Measurements from ENCODE around the gene SMAD9.
"Not testable (repeated sequence)": the region's sequence is repeated elsewhere in the genome, so short reads cannot be mapped to it uniquely, and the experiment has no call there.

Gene SMAD9

DNA sequence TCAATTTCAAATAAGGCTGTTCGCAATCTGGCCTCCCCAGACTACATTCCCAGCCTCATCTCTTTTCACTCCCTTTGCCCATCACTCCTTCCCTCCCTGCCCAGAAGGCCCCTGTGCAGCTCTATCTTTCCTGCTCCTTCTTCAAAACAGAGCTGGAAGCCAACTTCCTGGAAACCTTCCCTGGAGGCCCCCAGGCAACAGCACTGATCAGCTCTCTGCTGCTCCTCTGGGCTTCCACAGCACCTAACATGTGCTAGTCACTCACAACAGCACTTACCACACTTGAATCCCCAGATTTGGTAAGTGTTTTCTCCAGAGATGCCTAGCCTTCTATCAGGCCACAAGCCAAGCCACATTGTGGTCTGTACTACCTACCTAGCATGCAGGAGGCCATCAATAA, 9.5 kb downstream of the SMAD9 start:
- no peak for DNase-seq (ENCODE audit: low spot score)

DNA sequence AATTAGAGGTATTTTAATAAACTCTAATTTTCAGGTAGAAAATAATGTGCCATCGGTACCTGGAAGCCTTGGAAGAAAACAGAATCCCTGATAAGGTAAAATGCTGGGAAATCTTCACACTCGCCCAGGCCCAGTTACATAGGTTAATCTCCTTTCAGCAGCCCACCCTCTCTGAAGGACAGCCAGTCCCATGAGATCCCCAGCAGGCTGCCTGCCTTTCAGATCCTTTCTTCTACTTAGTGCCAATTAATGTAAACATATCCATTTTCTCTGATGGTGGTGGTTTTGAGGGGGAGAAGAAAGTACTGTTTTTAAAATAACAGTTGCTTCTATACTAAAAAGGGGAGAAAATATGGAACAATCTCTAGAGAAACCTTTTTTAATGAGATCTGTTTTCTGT, 12.2 kb downstream of the SMAD9 start:
- no peak for DNase-seq (ENCODE audit: low spot score)

DNA sequence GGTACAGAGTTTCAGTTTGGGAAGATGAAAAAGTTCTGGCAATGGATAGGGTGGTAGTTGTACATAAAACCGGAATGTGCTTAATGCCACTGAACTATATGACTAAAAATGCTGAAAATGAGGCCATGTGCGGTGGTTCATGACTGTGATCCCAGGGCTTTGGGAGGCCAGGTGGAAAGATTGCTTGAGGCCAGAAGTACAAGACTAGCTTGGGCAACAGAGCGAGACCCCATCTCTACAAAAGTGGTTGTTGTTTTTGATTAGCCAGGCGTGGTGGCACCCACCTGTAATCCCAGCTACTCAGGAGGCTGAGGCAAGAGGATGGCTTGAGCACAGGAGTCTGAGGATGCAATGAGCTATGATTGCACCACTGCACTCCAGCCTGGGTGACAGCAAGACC, 12.8 kb downstream of the SMAD9 start:
- no peak for DNase-seq (ENCODE audit: low spot score)

DNA sequence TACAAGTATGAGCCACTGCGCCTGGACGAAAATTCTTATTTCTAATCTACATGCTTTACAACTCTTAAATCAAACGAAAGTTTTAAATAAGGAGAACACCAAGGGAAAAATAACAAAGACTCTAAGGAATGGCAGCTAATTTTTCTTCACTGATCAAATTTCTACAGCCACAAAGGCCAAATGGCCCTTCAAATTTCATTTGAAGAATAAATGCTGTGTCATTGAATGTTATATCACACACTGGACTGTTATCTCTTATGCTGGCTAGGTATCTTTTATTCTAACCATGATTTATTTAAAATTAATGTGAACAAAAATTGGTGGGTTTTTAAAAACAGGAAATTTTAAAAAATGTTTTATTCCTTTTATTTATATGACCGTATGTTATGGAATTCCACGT, 14.1 kb downstream of the SMAD9 start:
- no peak for DNase-seq (ENCODE audit: low spot score)

DNA sequence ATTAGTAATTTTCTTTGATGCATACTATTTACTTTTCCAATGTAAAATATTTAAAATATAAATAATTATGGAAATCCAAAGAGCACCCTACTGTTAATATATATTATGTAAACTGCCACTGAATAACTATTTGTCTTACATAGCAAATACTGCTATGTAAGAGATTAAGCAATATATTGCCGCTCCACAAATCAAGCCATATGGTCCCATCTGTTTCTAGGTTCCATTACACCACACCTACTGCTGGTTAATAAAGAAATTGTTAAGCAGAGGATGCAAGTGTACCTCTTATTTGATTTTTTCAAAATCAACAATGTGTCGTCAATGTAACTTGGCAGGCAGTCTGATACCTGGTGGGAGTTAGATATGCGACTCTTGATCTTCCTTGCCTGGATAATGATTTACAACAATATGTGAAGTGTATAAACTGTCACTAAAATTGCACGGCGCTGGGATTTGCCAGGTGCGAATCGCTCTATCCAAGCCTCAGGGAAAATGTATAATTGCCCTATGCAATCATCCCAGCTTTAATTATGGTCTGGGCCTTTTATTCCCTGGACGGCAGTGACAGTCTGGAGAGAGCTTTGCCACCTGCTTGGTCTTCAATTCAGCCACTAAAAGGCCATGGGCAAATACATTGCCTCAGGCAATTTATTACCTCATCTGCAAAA, 16.0 kb downstream of the SMAD9 start:
- no peak for DNase-seq (ENCODE audit: low spot score)

DNA sequence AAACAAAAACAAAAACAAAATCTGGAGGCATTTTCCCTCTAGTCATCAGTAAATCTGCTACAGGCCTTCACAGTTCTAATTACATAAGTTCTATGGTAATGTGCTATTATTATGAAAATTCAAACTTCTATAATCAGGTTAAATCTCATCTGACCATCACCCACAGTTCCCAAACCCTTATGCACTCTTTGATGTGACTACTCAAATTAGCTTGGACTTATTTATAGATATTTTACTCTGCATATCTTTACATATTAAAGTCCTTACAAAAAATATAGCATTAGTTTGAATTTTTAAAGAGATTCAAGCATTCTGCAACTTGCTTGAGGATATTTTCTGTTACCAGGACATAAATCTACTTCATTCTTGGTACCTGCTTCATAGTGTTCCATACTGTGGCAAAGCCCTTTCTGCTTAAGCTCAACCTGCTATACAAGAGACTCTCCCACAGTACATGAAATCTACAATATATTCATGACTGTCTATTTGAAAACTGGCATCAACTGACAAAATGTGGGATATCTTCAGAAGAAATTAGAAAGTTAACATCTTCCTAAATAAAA, 22.9 kb downstream of the SMAD9 start:
- DNase-seq (ENCODE audit: low spot score), result no peak

DNA sequence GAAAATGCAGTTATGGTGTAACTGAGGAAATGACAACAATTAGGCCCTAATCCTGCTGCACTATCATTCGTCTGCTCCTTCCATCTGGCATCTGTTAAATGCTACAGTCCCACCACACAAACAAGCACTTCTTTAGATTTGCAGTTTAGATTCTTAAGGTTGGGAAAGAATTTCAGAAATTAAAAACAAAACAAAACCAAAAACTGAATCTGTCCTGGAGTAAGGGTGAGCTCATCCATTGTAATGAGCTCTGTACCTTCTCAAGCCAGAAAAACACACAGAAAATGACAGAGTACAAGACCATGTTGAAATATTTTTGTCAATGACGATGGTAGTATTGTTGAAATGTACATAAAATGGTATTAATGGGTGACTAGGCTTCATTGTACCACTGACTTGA, 28.3 kb downstream of the SMAD9 start:
- DNase-seq (ENCODE audit: low spot score), result no peak

DNA sequence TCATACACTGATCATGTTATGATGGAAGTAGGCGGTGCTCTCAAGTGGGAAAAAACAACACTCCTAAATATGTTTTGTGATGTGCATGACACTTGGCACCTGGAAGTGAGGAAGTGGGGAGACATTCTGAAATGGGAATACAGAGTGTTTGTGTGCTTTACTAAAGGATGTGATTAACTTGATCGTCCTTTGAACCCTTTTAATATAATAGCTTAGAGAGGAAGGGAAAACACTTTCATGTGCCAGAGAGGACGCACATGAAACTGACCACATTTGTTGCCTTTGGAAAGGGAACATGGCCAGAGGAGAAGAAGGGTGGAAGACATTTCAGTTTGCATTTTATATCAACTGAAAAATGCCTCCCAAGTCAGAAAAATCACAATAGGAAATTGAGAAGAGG, 31.4 kb downstream of the SMAD9 start:
- no peak for DNase-seq (ENCODE audit: low spot score)

DNA sequence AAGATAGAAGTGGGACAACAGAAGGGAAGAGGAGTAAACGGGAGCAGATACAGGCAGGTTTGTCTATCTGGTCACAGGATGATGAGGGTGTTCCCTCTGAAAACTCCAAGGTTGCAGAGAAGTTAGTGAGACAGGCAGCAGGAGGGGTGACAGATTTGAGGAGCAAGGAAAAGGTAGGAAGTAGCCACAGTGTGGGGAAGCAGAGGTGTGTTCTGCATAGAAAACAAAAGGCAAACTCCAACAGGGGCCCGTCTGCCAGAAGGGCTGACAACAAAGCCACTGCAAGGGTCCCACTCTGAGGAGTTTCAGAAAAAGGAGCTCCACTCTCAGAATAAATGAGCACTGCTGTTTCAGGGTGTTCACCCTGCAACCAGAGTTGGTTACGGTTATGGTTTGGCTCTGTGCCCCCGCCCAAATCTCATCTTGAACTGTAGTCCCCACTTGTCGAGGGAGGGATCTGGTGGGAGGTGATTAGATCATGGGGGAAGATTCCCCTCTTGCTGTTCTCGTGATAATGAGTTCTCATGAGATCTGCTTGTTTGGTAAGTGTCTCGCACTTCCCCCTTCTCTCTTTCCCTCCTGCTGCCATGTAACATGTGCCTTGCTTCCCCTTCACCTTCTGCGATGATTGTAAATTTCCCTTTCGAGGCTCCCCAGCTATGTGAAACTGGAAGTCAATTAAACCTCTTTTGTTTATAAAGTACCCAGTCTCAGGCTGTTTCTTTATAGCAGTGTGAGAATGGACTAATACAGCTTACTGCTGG, 32.1 kb downstream of the SMAD9 start:
- no peak for DNase-seq (ENCODE audit: low spot score)

DNA sequence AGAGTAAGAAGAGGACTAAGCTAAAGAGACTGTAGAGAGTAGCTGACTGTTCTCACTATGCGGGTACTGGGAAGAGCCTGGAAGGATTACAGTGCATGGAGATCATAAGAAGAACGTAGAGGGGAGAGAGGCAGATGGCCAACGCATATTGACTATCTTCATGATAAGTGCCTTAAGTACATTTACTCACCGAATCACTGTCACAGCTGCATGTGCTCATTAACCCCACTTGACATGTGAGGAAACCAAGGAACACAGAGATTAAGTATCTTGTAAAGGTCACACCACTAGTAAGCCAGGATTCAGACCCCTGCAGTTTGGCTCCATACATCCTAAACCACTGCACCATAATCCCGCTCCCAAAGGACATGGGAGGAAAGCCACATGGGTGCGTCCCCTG, 34.1 kb downstream of the SMAD9 start:
- no peak for DNase-seq (ENCODE audit: low spot score)

DNA sequence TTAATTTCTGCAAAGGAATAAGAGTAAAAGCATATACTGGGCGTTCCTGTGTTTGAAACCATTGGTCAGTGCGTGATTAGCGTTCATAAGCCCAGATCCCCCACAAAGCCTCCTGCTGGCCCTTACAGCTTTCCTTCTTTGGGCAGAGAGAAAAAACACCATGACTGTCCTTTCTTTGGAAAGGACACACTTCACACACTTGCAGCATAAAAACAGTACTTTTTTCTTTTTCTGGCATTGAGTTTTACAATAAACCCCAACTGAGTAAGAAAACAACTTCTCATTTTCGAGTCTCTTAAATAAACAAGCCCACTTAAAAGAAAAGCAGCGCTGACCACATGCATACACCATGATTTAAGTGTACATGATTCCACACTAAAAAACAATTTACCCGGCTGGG, 35.8 kb downstream of the SMAD9 start:
- no peak for DNase-seq (ENCODE audit: low spot score)

DNA sequence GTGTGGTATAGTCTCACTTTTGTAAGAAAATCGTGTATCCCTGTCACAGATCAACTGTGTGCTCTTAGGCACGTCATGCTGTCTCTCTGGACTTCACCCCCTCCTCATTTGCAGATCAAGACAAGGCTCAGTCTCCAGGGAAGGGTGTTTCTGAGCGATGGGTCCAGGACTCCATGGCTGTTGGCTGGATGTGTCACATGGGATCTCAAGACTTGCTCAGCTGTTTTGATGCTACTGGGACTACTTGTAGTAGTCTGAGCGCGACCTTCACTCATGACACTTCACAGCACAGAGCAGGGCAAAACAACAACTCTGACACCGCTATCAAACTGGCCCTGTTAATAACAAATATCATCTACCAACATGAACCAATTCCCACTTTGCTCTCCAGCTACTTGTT, 36.2 kb downstream of the SMAD9 start:
- no peak for DNase-seq (ENCODE audit: low spot score)

DNA sequence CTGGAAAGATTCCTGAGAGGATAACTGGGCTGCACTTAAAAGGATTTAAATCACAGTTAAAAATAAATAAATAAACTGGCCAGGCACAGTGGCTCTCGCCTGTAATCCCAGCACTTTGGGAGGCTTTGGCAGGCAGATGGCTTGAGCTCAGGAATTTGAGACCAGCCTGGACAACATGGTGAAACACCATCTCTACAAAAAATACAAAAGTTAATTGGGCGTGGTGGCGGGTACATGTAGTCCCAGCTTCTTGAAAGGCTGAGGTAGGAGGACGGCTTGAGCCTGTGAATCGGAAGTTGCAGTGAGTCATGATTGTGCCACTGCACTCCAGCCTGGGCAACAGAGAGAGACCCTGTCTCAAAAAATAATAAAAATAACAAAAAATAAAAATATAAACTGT, 36.6 kb downstream of the SMAD9 start:
- DNase-seq (ENCODE audit: low spot score), result not testable (repeated sequence)

DNA sequence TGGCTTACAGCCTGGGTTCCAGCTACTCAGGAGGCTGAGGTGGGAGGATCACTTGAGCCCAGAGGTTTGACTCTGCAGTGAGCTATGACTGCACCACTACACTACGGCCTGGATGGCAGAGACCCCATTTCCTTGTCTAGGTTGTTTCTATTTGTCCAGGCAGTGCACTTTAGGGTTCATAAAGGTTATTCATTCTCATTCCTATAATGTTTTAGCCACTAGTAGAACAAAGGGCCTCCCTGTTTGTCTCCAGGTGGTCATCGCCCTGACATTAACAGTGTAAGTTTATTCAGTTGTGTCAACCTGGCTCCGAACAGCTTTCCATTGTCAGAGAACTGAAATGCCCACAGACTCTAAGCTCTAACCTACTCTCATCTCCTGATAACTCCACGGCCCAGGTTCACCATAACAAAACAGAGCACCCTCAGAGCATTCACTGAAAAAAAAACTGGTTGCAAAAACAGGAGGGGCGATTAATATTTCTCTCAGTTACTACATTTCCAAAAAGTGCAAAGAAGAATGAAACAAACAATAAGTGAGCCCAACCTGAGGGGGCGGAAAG, 37.1 kb downstream of the SMAD9 start:
- DNase-seq (ENCODE audit: low spot score), result no peak

DNA sequence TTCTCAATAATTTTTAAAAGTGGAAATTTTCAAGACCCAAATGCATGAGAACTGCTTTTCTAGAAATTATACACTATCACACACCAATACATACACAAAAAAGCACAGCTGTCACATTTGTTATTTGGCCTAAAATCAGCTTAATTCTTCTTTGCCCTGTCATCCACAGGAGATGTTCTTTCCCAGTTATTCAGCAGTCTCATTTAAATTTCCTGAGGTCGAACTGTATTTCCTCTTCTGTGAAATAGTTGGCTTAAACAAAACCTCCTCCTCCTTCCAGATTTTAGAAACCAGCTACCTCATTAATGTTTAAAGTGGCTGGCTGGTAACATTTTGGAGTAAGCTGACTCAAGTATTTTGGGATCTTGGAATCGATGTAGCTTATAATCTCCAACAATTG, 39.1 kb downstream of the SMAD9 start:
- DNase-seq (ENCODE audit: low spot score), result peak; percentile 4

DNA sequence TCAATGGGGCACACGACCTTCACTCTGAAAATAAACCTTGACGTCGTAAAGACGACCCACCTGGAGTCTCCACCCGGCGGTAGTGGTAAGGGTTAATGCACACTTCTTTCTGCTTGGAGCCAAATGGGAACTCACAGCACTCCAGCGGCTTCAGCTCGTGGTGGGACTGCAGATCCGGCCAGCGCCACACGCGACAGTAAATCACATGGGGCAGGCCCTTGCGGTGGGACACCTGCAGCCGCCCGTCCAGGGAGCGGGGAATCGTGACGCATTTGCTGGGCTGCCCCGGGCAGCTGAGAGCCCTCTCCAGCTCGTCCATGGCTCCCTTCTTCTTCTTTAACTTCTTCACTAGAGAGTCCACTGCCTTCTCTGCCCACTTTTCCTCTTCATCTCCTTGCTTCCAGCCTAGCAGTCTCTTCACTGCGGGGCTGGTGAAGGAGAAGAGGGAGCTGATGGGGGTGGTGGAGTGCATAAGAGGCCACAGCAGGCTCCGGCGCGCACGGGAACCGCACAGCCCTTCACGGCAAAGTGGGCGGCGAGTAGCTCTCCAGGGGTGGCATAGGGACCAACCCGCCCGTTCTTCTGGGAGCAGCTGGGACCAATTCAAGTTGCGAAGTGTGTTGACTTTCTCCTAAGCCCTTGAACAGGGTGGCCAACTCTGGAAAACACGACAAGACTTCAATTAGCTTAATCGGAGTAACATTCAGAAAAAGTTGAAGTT, 40.7 kb downstream of the SMAD9 start:
- DNase-seq (ENCODE audit: low spot score), result no peak

DNA sequence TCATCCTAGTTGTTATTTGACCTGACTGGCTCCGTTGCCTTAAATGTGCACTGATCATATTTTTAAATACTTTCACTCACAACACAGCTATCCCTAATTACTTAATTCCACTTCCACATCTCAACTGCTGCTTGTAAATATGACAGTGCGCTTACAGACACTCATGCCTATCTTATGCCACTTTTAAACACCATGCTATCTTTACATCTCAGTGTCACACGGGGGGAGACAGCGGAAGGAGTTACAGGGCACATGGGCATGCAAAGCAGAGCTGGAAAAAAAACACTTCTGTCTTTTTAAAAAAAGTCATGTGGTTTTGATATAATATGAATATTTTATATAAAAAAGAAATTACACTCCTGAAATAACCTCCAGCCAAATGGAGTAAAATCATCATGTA, 44.1 kb downstream of the SMAD9 start:
- DNase-seq (ENCODE audit: low spot score), result no peak

DNA sequence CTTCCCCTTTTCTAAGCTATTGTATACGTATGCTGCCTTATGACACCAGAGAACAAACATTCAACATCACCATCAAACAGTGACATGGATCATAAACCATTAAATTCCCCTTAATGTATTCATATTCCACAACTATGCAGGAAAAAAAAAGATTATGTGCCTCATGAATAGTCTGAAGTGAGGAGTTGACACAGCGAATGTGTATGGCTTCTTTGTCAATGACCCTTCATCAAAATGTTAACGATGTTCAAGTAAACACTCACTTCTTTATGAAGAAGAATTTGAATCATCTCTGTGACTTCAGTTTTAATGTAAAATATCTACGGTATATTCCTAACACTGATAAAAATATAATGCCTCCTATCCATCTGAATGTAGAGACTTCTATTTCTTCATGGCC, 44.6 kb downstream of the SMAD9 start:
- DNase-seq (ENCODE audit: low spot score), result no peak

DNA sequence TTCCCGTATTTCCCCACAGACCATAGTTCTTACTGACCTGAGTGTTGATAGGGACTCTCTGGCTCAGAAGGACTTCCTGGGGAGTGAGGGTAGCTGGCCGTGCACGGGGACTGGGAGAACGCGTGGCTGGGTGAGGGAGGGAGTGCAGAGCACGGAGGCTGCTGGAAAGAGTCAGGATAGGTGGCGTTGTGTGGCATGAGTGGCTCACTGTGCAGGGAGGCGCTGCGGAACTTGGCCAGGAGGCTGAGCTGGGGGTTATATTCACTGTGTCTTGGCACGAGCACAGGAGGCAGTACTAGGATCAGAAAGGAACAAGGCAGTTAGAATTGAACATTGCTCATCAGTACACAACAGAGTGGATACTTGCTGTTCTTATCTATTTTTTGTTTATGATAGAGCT, 47.4 kb downstream of the SMAD9 start:
- DNase-seq (ENCODE audit: low spot score), result no peak

DNA sequence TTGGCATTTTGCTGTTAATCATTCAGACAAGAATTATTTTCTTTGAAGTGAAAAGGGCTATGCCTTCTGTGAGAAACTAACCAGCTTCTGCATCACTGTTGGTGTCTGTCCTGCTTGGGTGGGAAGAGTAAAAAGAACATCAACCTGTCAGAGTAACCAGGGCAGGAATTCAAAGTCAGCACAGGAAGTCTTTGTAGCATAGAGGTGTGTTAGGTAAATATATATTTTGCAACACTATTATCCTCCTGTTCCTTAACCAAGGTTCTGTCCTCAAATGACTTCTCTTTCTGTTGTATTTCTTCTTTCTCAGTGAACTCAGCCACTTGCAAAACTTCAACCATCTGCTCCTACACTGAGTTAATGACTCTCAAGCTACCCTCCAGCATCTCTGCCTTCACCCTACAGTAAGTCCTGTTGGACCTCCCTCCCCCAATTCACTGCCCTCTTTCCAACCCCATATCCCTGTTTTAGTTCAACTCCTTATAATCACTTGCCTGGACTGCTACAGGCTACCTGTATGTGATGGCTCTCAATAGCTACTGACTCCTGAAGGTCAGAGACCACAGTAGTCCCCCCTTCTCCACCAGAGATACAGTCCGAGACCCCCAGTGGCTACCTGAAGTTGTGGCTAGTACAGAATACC, 49.9 kb downstream of the SMAD9 start:
- no peak for DNase-seq (ENCODE audit: low spot score)

DNA sequence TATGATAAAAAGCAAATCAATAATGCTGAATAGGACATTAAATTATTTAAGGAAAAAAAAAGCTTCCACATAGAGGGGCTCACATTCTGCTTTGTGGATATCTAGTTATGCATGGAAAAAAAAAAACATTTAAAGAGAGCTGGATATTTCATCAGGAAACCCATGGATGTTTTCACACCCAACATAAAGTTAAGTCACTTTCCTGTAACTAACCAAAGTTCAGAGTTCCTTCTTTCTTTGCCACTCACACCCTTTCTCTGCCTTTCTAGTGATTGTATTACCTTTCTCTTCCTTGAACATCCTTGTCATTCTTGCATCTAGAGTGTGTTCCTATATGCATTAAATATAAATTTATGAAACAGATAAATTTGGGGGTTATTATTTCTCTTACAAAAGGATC, 53.8 kb downstream of the SMAD9 start:
- DNase-seq (ENCODE audit: low spot score), result no peak

DNA sequence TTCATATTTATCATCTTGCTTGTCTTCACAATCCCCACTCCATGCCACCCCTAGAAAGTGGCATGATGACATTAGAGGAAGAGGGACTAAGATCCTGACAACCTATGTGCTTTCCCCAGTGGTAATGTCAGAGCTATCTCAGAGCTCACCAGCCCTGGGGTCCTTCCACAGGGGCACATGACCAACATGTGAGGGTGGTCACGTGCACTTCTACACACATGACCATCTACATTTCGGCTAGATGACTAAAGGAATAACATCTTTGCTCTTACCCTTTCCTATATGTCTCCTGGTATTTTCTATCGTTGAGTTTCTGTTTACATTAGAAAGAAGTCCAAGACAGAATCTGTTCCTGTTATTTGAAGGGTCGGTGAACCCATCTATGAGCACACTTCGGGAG, 54.8 kb downstream of the SMAD9 start:
- DNase-seq (ENCODE audit: low spot score), result no peak
